Stimulated activated memory B cell treated with anti-CD40 and anti-IgM and Interleukin-4, amounts not matched to agents 10 μg/mL and 1 μg/mL and 100 μg/mL, for 72 hours (primary cell): ENCODE measurements around the gene ATG5.

ENCODE experiments used
- ATAC-seq: fragments of 150-1000 bp; cut with Tn5 transposase; 2 replicates; pipeline ENCODE4 v1.10.0; 2021
- H3K27ac Mint-ChIP-seq: one replicate; pipeline ENCODE4 v1.8.0; 2022; ENCODE audit warnings: mild to moderate bottlenecking, mixed read lengths
- H3K27me3 Mint-ChIP-seq: one replicate; pipeline ENCODE4 v1.8.0; 2022; ENCODE audit warnings: mixed read lengths
- H3K36me3 Mint-ChIP-seq: one replicate; pipeline ENCODE4 v1.8.0; 2022; ENCODE audit warnings: mixed read lengths
- H3K4me1 Mint-ChIP-seq: one replicate; pipeline ENCODE4 v1.8.0; 2022; ENCODE audit warnings: mixed read lengths
- H3K4me3 Mint-ChIP-seq: one replicate; pipeline ENCODE4 v1.8.0; 2022; ENCODE audit warnings: mild to moderate bottlenecking, moderate library complexity, mixed read lengths
- H3K9me3 Mint-ChIP-seq: one replicate; pipeline ENCODE4 v1.8.0; 2022; ENCODE audit warnings: mixed read lengths

Gene ATG5

DNA sequence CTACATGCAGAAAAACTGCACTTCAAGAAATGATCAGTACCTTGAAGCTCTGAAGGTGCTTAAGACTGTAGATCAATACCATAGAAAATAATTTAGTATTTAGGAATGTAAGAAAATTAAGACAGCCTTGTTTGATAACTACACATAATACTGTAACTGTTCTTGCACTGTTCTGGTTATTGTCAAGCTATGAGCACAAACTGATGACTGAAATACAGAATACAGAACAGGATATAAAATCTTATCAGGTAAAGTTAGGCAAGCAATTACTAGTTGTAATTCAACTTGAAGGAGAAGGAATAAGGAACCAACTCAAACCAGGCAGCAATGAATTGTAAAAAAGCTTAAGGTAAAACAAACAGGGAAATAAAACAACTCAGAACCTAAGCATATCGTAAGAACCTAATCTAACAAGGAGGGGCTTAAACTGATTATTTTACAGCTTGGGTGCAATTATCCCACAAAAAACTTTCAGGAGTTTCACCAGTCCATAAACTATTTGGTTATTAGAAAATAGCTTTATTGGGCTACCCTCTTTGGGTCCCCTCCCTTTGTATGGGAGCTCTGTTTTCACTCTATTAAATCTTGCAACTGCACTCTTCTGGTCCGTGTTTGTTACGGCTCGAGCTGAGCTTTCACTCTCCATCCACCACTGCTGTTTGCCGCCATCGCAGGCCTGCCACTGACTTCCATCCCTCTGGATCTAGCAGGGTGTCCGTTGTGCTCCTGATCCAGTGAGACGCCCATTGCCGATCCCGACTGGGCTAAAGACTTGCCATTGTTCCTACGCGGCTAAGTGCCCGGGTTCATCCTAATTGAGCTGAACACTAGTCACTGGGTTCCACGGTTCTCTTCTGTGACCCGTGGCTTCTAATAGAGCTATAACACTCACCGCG lies 97.7 kb downstream of the ATG5 start:
- ATAC-seq, result no peak
- H3K27ac Mint-ChIP-seq, result peak overlapping the region; percentile 16
- no peaks in the 10 kb centered on the region for H3K27me3 Mint-ChIP-seq
- H3K4me1 Mint-ChIP-seq, result peaks cover 25% of the 10 kb centered on the region
- peaks cover 39% of the 10 kb centered on the region for H3K36me3 Mint-ChIP-seq
- H3K4me3 Mint-ChIP-seq, result no peak overlapping the region
- no peaks in the 10 kb centered on the region for H3K9me3 Mint-ChIP-seq

GRCh38 chr6:106226676-106227075 lies 98.9 kb downstream of the ATG5 start:
- H3K4me1 Mint-ChIP-seq, result peaks cover 25% of the 10 kb centered on the region

DNA sequence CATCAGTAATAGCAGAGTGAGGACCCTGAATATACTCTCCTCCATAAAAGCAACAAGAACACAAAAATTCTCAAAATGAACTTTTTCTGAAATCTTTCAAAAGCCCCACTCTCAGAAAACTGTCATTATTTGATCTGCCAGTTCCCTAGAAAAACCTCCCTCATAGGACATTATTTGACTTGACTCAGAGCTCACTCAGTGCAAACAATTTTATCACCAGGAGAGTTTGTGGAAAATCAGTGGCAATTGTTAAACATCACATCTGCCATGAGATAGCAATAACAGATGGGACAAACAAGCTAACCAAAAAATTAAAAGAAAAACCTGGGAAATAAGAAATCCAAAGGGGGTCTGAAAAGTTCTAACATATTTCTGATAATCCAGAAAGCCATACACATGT lies 100.0 kb downstream of the ATG5 start:
- Mint-ChIP-seq H3K27ac (peak overlapping the region; percentile 16), H3K36me3 (peaks cover 39% of the 10 kb centered on the region), H3K27me3 (no peaks in the 10 kb centered on the region), H3K9me3 (no peaks in the 10 kb centered on the region), H3K4me3 (no peak overlapping the region), H3K4me1 (peaks cover 25% of the 10 kb centered on the region)
- ATAC-seq, result no peak

More at GRCh38 chr6:106226676-106227075, 98.9 kb downstream of the ATG5 start:
- H3K4me3 Mint-ChIP-seq, result no peak overlapping the region
- ATAC-seq, result no peak
- H3K27ac Mint-ChIP-seq, result peak overlapping the region; percentile 16
- H3K9me3 Mint-ChIP-seq, result no peaks in the 10 kb centered on the region
- H3K36me3 Mint-ChIP-seq, result peaks cover 39% of the 10 kb centered on the region
- H3K27me3 Mint-ChIP-seq, result no peaks in the 10 kb centered on the region

- Mint-ChIP-seq H3K27me3 (no peaks in the 10 kb centered on the region), H3K27ac (peak overlapping the region; percentile 46), H3K36me3 (peaks cover 31% of the 10 kb centered on the region), H3K4me3 (no peak overlapping the region), H3K9me3 (no peaks in the 10 kb centered on the region), H3K4me1 (peaks cover 32% of the 10 kb centered on the region)
- peak; percentile 60 for ATAC-seq
These were observed 102.1 kb downstream of the ATG5 start for GRCh38 chr6:106223300-106223930.

- no peak for ATAC-seq
- Mint-ChIP-seq H3K36me3 (peaks cover 6% of the 10 kb centered on the region), H3K4me3 (no peak overlapping the region), H3K9me3 (no peaks in the 10 kb centered on the region), H3K4me1 (peaks cover 19% of the 10 kb centered on the region), H3K27me3 (no peaks in the 10 kb centered on the region), H3K27ac (no peak overlapping the region)
These were observed 105.1 kb downstream of the ATG5 start for GRCh38 chr6:106220485-106220884.

- no peak overlapping the region for H3K27ac Mint-ChIP-seq
- H3K36me3 Mint-ChIP-seq, result no peaks in the 10 kb centered on the region
- H3K9me3 Mint-ChIP-seq, result no peaks in the 10 kb centered on the region
- no peaks in the 10 kb centered on the region for H3K27me3 Mint-ChIP-seq
- H3K4me1 Mint-ChIP-seq, result peaks cover 17% of the 10 kb centered on the region
- no peak overlapping the region for H3K4me3 Mint-ChIP-seq
- ATAC-seq, result no peak
These were observed 109.0 kb downstream of the ATG5 start for GRCh38 chr6:106216527-106216926.

DNA sequence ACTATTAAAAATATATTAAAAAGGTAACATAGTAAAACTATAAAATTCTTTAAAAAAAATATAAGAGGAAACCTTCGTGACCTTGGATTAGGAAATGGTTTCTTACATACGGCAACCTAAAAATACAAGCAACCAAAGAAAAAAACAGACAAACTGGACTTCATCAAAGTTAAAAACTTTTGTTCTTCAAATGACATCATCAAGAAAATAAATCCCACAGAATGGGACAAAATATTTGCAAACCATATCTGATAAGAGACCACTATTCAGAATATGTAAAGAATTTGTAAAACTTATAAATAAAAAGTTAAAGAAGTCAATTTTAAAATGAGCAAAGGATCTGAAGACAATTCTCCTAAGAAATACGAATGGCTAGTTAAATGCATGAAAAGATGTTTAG lies 110.0 kb downstream of the ATG5 start:
- no peak overlapping the region for H3K4me3 Mint-ChIP-seq
- H3K27ac Mint-ChIP-seq, result no peak overlapping the region
- ATAC-seq, result no peak
- H3K9me3 Mint-ChIP-seq, result no peaks in the 10 kb centered on the region
- H3K4me1 Mint-ChIP-seq, result peaks cover 23% of the 10 kb centered on the region
- H3K36me3 Mint-ChIP-seq, result peaks cover 7% of the 10 kb centered on the region
- no peaks in the 10 kb centered on the region for H3K27me3 Mint-ChIP-seq

GRCh38 chr6:106214531-106214930 lies 111.0 kb downstream of the ATG5 start:
- Mint-ChIP-seq H3K36me3 (peaks cover 9% of the 10 kb centered on the region), H3K9me3 (no peaks in the 10 kb centered on the region), H3K27ac (no peak overlapping the region), H3K4me1 (peaks cover 23% of the 10 kb centered on the region), H3K27me3 (no peaks in the 10 kb centered on the region), H3K4me3 (no peak overlapping the region)
- ATAC-seq, result no peak

- Mint-ChIP-seq H3K9me3 (no peaks in the 10 kb centered on the region), H3K4me3 (no peak overlapping the region), H3K36me3 (peaks cover 17% of the 10 kb centered on the region), H3K4me1 (peaks cover 20% of the 10 kb centered on the region), H3K27ac (peak overlapping the region; percentile 48), H3K27me3 (no peaks in the 10 kb centered on the region)
- no peak for ATAC-seq
These were observed 111.8 kb downstream of the ATG5 start for GRCh38 chr6:106213660-106214289.

DNA sequence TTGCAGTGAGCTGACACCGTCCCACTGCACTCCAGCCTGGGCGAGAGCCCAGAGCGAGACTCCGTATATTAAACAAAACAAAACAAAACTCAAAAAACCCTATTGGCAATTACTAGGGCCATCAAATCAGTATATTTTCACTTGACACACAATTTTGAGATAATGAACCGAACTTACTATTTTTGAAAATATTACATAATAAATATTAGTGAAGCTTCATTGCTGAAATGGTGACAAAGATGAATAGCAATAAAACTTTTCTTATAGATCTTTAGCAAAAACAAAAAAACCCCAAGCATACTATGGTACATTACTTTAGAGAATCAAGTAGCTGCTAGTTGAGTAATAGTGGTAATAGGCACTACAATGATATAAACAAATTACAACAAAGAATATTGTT lies 113.0 kb downstream of the ATG5 start:
- Mint-ChIP-seq H3K27ac (no peak overlapping the region), H3K9me3 (no peaks in the 10 kb centered on the region), H3K27me3 (no peaks in the 10 kb centered on the region), H3K4me3 (no peak overlapping the region), H3K4me1 (peaks cover 17% of the 10 kb centered on the region), H3K36me3 (peaks cover 24% of the 10 kb centered on the region)
- ATAC-seq, result no peak

DNA sequence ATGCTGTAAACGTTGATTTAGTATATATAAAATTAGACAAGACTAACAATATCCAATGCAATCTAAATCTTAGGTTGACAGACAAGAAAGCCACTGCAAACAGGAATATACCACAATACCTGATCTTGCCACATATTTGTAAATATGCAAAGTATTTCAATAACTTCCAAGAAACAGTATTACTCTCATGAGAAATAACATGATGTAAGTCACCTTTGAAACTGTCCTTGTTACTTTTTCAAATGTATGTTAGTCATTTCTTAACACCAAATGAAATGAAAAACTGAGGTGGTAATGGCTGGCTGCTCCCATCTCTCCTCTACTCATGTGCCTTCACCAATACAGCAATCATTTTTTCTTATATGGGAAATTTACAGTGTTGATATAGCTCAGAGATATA lies 118.7 kb downstream of the ATG5 start:
- Mint-ChIP-seq H3K27ac (no peak overlapping the region), H3K4me1 (peaks cover 12% of the 10 kb centered on the region), H3K36me3 (peaks cover 49% of the 10 kb centered on the region), H3K4me3 (no peak overlapping the region), H3K27me3 (no peaks in the 10 kb centered on the region), H3K9me3 (no peaks in the 10 kb centered on the region)
- ATAC-seq, result no peak

- Mint-ChIP-seq H3K27ac (no peak overlapping the region), H3K9me3 (no peaks in the 10 kb centered on the region), H3K27me3 (no peaks in the 10 kb centered on the region), H3K36me3 (peaks cover 53% of the 10 kb centered on the region), H3K4me1 (peaks cover 6% of the 10 kb centered on the region), H3K4me3 (no peak overlapping the region)
- no peak for ATAC-seq
These were observed 120.6 kb downstream of the ATG5 start for GRCh38 chr6:106204961-106205360.

- H3K27ac Mint-ChIP-seq, result no peak overlapping the region
- no peaks in the 10 kb centered on the region for H3K9me3 Mint-ChIP-seq
- peaks cover 51% of the 10 kb centered on the region for H3K36me3 Mint-ChIP-seq
- peaks cover 19% of the 10 kb centered on the region for H3K4me1 Mint-ChIP-seq
- no peak overlapping the region for H3K4me3 Mint-ChIP-seq
- H3K27me3 Mint-ChIP-seq, result no peaks in the 10 kb centered on the region
- ATAC-seq, result no peak
These were observed 125.6 kb downstream of the ATG5 start for GRCh38 chr6:106199998-106200397.

- Mint-ChIP-seq H3K27ac (no peak overlapping the region), H3K27me3 (no peaks in the 10 kb centered on the region), H3K4me1 (peaks cover 19% of the 10 kb centered on the region), H3K4me3 (no peak overlapping the region), H3K9me3 (no peaks in the 10 kb centered on the region), H3K36me3 (peaks cover 45% of the 10 kb centered on the region)
- ATAC-seq, result no peak
These were observed 126.2 kb downstream of the ATG5 start for GRCh38 chr6:106199331-106199730.

DNA sequence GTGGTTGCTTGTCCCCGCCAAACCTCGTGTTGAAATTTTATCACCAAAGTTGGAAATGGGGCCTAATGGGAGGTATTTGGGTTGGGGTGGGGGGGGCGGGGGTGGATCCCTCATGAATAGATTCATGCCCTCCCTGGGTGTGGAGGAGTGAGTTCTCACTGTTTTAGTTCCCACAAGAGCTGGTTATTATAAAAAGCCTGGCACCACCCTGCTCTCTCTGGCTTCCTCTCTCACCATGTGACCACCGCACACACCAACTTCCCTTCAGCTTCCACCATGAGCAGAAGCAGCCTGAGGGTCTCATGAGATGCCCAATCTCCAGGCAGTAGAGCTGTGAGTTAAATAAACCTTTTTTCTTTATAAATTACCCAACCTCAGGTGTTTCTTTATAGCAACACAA lies 128.1 kb downstream of the ATG5 start:
- Mint-ChIP-seq H3K27ac (peak overlapping the region; percentile 49), H3K36me3 (peaks cover 45% of the 10 kb centered on the region), H3K4me3 (no peak overlapping the region), H3K27me3 (no peaks in the 10 kb centered on the region), H3K9me3 (no peaks in the 10 kb centered on the region), H3K4me1 (peaks cover 19% of the 10 kb centered on the region)
- ATAC-seq, result peak; percentile 36
